SHP77 (cell line): ENCODE data around the gene DLK1.

Experiments
- DNase-seq, 2 experiments: peaks; one replicate each; lab custom pipeline; 2025; lab: John Stamatoyannopoulos, UW

The DLK1 gene

GRCh38 chr14:100761481-100761880 lies 34.8 kb downstream of the DLK1 start:
- DNase-seq, result no peak

GRCh38 chr14:100762089-100762515 lies 35.4 kb downstream of the DLK1 start:
- DNase-seq, result peak in 1 of 2 experiments; percentile 19

GRCh38 chr14:100762901-100763300 lies 36.2 kb downstream of the DLK1 start:
- no peak for DNase-seq

GRCh38 chr14:100764471-100765115 lies 37.9 kb downstream of the DLK1 start:
- no peak for DNase-seq

- no peak for DNase-seq
These were observed 38.6 kb downstream of the DLK1 start for GRCh38 chr14:100765296-100765695.

GRCh38 chr14:100765991-100766390 lies 39.3 kb downstream of the DLK1 start:
- no peak for DNase-seq

- no peak for DNase-seq
These were observed 40.5 kb downstream of the DLK1 start for GRCh38 chr14:100767003-100767787.

- DNase-seq, result no peak
These were observed 41.3 kb downstream of the DLK1 start for GRCh38 chr14:100767788-100768536.

- no peak for DNase-seq
These were observed 42.6 kb downstream of the DLK1 start for GRCh38 chr14:100769035-100769939.

GRCh38 chr14:100770046-100770445 lies 43.4 kb downstream of the DLK1 start:
- no peak for DNase-seq

- DNase-seq, result no peak
These were observed 44.0 kb downstream of the DLK1 start for GRCh38 chr14:100770605-100771120.

- DNase-seq, result no peak
These were observed 44.6 kb downstream of the DLK1 start for GRCh38 chr14:100771121-100771800.

GRCh38 chr14:100772607-100773165 lies 46.0 kb downstream of the DLK1 start:
- no peak for DNase-seq

- DNase-seq, result no peak
These were observed 46.9 kb downstream of the DLK1 start for GRCh38 chr14:100773331-100774163.

GRCh38 chr14:100774164-100774537 lies 47.5 kb downstream of the DLK1 start:
- DNase-seq, result no peak

GRCh38 chr14:100775351-100775830 lies 48.7 kb downstream of the DLK1 start:
- DNase-seq, result no peak

- DNase-seq, result no peak
These were observed 49.3 kb downstream of the DLK1 start for GRCh38 chr14:100775831-100776591.

- DNase-seq, result no peak
These were observed 50.1 kb downstream of the DLK1 start for GRCh38 chr14:100776681-100777365.
